NCI-H1105 (cell line): ENCODE results near the gene SORCS2.
"Not testable (repeated sequence)": the region's sequence is repeated elsewhere in the genome, so short reads cannot be mapped to it uniquely, and the experiment has no call there.

Experiments used
- DNase-seq: peaks from one replicate; lab custom pipeline; 2025; lab: John Stamatoyannopoulos, UW

The SORCS2 gene

GRCh38 chr4:7160439-7160838 lies 31.9 kb upstream of the SORCS2 start:
- no peak for DNase-seq

GRCh38 chr4:7160951-7161440 lies 31.3 kb upstream of the SORCS2 start:
- DNase-seq, result no peak

- DNase-seq, result no peak
Observed at GRCh38 chr4:7161721-7162214, 30.6 kb upstream of the SORCS2 start.

- DNase-seq, result not testable (repeated sequence)
Observed at GRCh38 chr4:7165056-7165873, 27.1 kb upstream of the SORCS2 start.

GRCh38 chr4:7165874-7166201 lies 26.5 kb upstream of the SORCS2 start:
- DNase-seq, result no peak

- no peak for DNase-seq
Observed at GRCh38 chr4:7166237-7166636, 26.1 kb upstream of the SORCS2 start.

GRCh38 chr4:7166981-7167700 lies 25.2 kb upstream of the SORCS2 start:
- DNase-seq, result no peak

- no peak for DNase-seq
Observed at GRCh38 chr4:7167706-7168105, 24.6 kb upstream of the SORCS2 start.

- no peak for DNase-seq
Observed at GRCh38 chr4:7168106-7168505, 24.2 kb upstream of the SORCS2 start.

- DNase-seq, result no peak
Observed at GRCh38 chr4:7169134-7169533, 23.2 kb upstream of the SORCS2 start.

GRCh38 chr4:7170012-7170411 lies 22.3 kb upstream of the SORCS2 start:
- DNase-seq, result no peak

GRCh38 chr4:7171191-7171900 lies 21.0 kb upstream of the SORCS2 start:
- no peak for DNase-seq

- no peak for DNase-seq
Observed at GRCh38 chr4:7172508-7172907, 19.8 kb upstream of the SORCS2 start.

- DNase-seq, result no peak
Observed at GRCh38 chr4:7172946-7173345, 19.4 kb upstream of the SORCS2 start.

- DNase-seq, result no peak
Observed at GRCh38 chr4:7173841-7174449, 18.4 kb upstream of the SORCS2 start.

GRCh38 chr4:7179158-7179557 lies 13.2 kb upstream of the SORCS2 start:
- no peak for DNase-seq

GRCh38 chr4:7180938-7181337 lies 11.4 kb upstream of the SORCS2 start:
- DNase-seq, result no peak

- DNase-seq, result no peak
Observed at GRCh38 chr4:7182616-7183015, 9.7 kb upstream of the SORCS2 start.

GRCh38 chr4:7183161-7183560 lies 9.2 kb upstream of the SORCS2 start:
- DNase-seq, result no peak

GRCh38 chr4:7183780-7184460 lies 8.4 kb upstream of the SORCS2 start:
- no peak for DNase-seq

GRCh38 chr4:7185487-7186030 lies 6.8 kb upstream of the SORCS2 start:
- no peak for DNase-seq
